ENCODE data around the gene EPS15.

GRCh38 chr1:51314974-51315373 is 204.1 kb downstream of the EPS15 start:
- TF ChIP-seq CTCF (IDR thresholded peaks at IDR 0.05) (no peak), POLR2A (IDR thresholded peaks at IDR 0.05) (no peak), POLR2AphosphoS5 (IDR thresholded peaks at IDR 0.05) (no peak), EP300 (IDR thresholded peaks at IDR 0.05) (no peak)

Measured in gastroesophageal sphincter (tissue), 3 donors.